C4-2B (cell line): Measurements from ENCODE around the gene PREX1.
"Not testable (repeated sequence)": the region's sequence is repeated elsewhere in the genome, so short reads cannot be mapped to it uniquely, and the experiment has no call there.

Source experiments
- H3K27ac ChIP-seq: fragments of 450-650 bp; 2 replicates; pipeline ENCODE4 v1.5.1; 2017
- CTCF ChIP-seq: fragments of 450-650 bp; conservative IDR thresholded peaks from 2 replicates; pipeline ENCODE4 v1.5.1; 2017; ENCODE audit warnings: mild to moderate bottlenecking
- ZFX ChIP-seq: fragments of 450-650 bp; IDR thresholded peaks from 2 replicates; pipeline ENCODE4 v1.6.1; 2017

The PREX1 gene

GRCh38 chr20:48827855-48828733 is at the start of gene PREX1:
TSS of gene PREX1 (minus strand) at chr20:48827999. CDS start at chr20:48827860, 139 bp downstream.
- H3K27ac ChIP-seq, result no peak within 1 kb of the TSS
- TF ChIP-seq CTCF (no peak), ZFX (no peak)

- H3K27ac ChIP-seq, result no peak overlapping the region
- no peak for TF ChIP-seq ZFX
- no peak for TF ChIP-seq CTCF
Observed at GRCh38 chr20:48877304-48877703, 49.5 kb upstream of the PREX1 start.

GRCh38 chr20:48875914-48876240 is 48.1 kb upstream of the PREX1 start:
- H3K27ac ChIP-seq, result no peak overlapping the region
- TF ChIP-seq CTCF, result no peak
- TF ChIP-seq ZFX, result no peak

GRCh38 chr20:48875233-48875913 is 47.6 kb upstream of the PREX1 start:
- H3K27ac ChIP-seq, result no peak overlapping the region

GRCh38 chr20:48869442-48869841 is 41.6 kb upstream of the PREX1 start:
- H3K27ac ChIP-seq, result not testable (repeated sequence)

More at GRCh38 chr20:48875233-48875913, 47.6 kb upstream of the PREX1 start:
- TF ChIP-seq CTCF (no peak), ZFX (no peak)

- TF ChIP-seq CTCF (no peak), ZFX (no peak)
- H3K27ac ChIP-seq, result no peak overlapping the region
Observed at GRCh38 chr20:48866936-48867335, 39.1 kb upstream of the PREX1 start.

GRCh38 chr20:48864738-48865318 is 37.0 kb upstream of the PREX1 start:
- H3K27ac ChIP-seq, result no peak overlapping the region
- no peak for TF ChIP-seq ZFX
- no peak for TF ChIP-seq CTCF
